Measurements from ENCODE around the gene LDLRAD4.

LDLRAD4 gene

GRCh38 chr18:13541621-13542519, 323.3 kb downstream of the LDLRAD4 start:
- Histone ChIP-seq H4K8ac (ENCODE audit: low read length) (no peak overlapping the region), H4K91ac (ENCODE audit: low read length) (no peak overlapping the region), H3K14ac (ENCODE audit: low read length in 2 of 2) (no peak overlapping the region), H2BK120ac (ENCODE audit: low read depth, low read length) (no peak overlapping the region), H3K4ac (ENCODE audit: low read depth in 1 of 2, low read length in 2 of 2) (no peak overlapping the region), H2AK5ac (ENCODE audit: low read length, severe bottlenecking) (no peak overlapping the region), H2BK12ac (ENCODE audit: low read length in 2 of 2) (no peak overlapping the region), H2BK5ac (ENCODE audit: low read depth, low read length, poor library complexity, severe bottlenecking) (no peak overlapping the region), H3K4me1 (ENCODE audit: control insufficient read depth, insufficient read depth, low read depth, low read length) (no peaks in the 10 kb centered on the region), H3K18ac (ENCODE audit: low read depth in 1 of 2, low read length in 2 of 2) (no peak overlapping the region), H3K36me3 (ENCODE audit: control insufficient read depth in 1 of 2, insufficient read depth in 2 of 2, low read depth in 1 of 2, low read length in 2 of 2) (no peaks in the 10 kb centered on the region), H3K9ac (ENCODE audit: low read length) (no peak overlapping the region), H3K27me3 (ENCODE audit: control insufficient read depth in 1 of 2, insufficient read depth in 1 of 2, low read length in 2 of 2) (peaks cover 3 to 11% of the 10 kb centered on the region in 2 experiments), H3K23ac (ENCODE audit: low read length in 2 of 2) (peak overlapping the region in 1 of 2 experiments; percentile 9), H3K4me3 (ENCODE audit: insufficient read depth in 1 of 2, low read depth in 1 of 2, low read length in 2 of 2) (no peak overlapping the region), H2BK15ac (ENCODE audit: low read depth, poor library complexity, severe bottlenecking) (no peak overlapping the region), H3K4me2 (ENCODE audit: low read length, poor library complexity, severe bottlenecking) (no peak overlapping the region), H3K9me3 (ENCODE audit: control insufficient read depth, low read length) (no peaks in the 10 kb centered on the region), H3K79me1 (replicated peaks; ENCODE audit: low read length, poor library complexity, severe bottlenecking) (no peaks in the 10 kb centered on the region), H2AFZ (ENCODE audit: low read depth, low read length) (no peak overlapping the region), H3K27ac (ENCODE audit: low read length, poor library complexity, severe bottlenecking) (no peak overlapping the region)
- WGBS, result 54% methylated on average over 12 of the region's 13 CpGs
- peak; percentile 14 for DNase-seq

DNA sequence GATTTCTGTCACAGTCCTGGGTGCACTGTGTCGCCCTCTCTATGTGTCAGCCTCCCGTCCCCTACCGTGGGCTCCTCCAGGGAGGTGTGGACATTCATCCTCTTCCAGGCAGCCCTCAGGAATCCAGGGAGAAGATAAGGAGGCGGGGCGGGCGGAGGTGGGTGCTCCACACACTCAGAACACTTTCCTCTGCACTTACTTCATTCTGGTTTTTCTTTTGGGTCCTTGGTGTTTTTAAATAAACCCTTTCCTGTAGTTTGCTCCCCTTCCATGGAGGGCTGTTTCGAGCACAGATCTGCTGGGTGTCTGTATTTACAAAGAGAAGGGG, 323.9 kb downstream of the LDLRAD4 start:
- H3K79me1 ChIP-seq (replicated peaks; ENCODE audit: low read length, poor library complexity, severe bottlenecking), result no peaks in the 10 kb centered on the region
- no peak overlapping the region for H2BK15ac ChIP-seq (ENCODE audit: low read depth, poor library complexity, severe bottlenecking)
- no peak overlapping the region for H2BK12ac ChIP-seq (ENCODE audit: low read length in 2 of 2)
- no peaks in the 10 kb centered on the region for H3K9me3 ChIP-seq (ENCODE audit: control insufficient read depth, low read length)
- no peak overlapping the region for H2BK120ac ChIP-seq (ENCODE audit: low read depth, low read length)
- no peak overlapping the region for H3K9ac ChIP-seq (ENCODE audit: low read length)
- H2BK5ac ChIP-seq (ENCODE audit: low read depth, low read length, poor library complexity, severe bottlenecking), result no peak overlapping the region
- peaks cover 3 to 15% of the 10 kb centered on the region in 2 experiments for H3K27me3 ChIP-seq (ENCODE audit: control insufficient read depth in 1 of 2, insufficient read depth in 1 of 2, low read length in 2 of 2)
- H3K27ac ChIP-seq (ENCODE audit: low read length, poor library complexity, severe bottlenecking), result no peak overlapping the region
- 55% methylated on average over 4 of the region's 7 CpGs for WGBS
- no peaks in the 10 kb centered on the region for H3K4me1 ChIP-seq (ENCODE audit: control insufficient read depth, insufficient read depth, low read depth, low read length)
- H3K36me3 ChIP-seq (ENCODE audit: control insufficient read depth in 1 of 2, insufficient read depth in 2 of 2, low read depth in 1 of 2, low read length in 2 of 2), result no peaks in the 10 kb centered on the region
- no peak overlapping the region for H3K23ac ChIP-seq (ENCODE audit: low read length in 2 of 2)
- no peak overlapping the region for H3K4ac ChIP-seq (ENCODE audit: low read depth in 1 of 2, low read length in 2 of 2)
- H3K14ac ChIP-seq (ENCODE audit: low read length in 2 of 2), result no peak overlapping the region
- H3K4me3 ChIP-seq (ENCODE audit: insufficient read depth in 1 of 2, low read depth in 1 of 2, low read length in 2 of 2), result no peak overlapping the region
- H2AFZ ChIP-seq (ENCODE audit: low read depth, low read length), result no peak overlapping the region
- no peak overlapping the region for H2AK5ac ChIP-seq (ENCODE audit: low read length, severe bottlenecking)
- no peak overlapping the region for H4K91ac ChIP-seq (ENCODE audit: low read length)
- no peak overlapping the region for H3K18ac ChIP-seq (ENCODE audit: low read depth in 1 of 2, low read length in 2 of 2)
- DNase-seq, result no peak
- H3K4me2 ChIP-seq (ENCODE audit: low read length, poor library complexity, severe bottlenecking), result no peak overlapping the region
- no peak overlapping the region for H4K8ac ChIP-seq (ENCODE audit: low read length)

DNA sequence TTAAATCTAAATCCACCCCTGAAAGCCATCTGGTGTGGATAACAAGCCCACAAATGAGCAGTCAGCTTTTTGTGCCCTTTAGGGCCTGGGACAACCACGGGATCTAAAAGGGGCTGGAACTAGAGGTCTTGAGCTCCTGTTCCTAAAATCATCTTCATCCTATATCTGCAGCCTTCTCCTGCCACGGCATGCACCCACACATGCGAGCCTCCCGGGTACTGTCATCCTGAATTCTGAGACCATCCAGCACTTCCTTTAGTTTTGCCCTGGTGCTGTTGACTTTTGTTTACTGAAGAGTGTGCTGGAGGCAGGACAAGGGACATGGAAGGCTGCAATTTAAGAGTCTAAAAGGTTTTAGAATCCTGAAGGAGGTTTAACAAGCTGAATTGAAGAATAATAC, 324.6 kb downstream of the LDLRAD4 start:
- H2AK5ac ChIP-seq (ENCODE audit: low read length, severe bottlenecking), result no peak overlapping the region
- H3K4me3 ChIP-seq (ENCODE audit: insufficient read depth in 1 of 2, low read depth in 1 of 2, low read length in 2 of 2), result no peak overlapping the region
- WGBS, result 49% methylated on average over 4 of the region's 4 CpGs
- no peak overlapping the region for H3K14ac ChIP-seq (ENCODE audit: low read length in 2 of 2)
- no peaks in the 10 kb centered on the region for H3K9me3 ChIP-seq (ENCODE audit: control insufficient read depth, low read length)
- H3K36me3 ChIP-seq (ENCODE audit: control insufficient read depth in 1 of 2, insufficient read depth in 2 of 2, low read depth in 1 of 2, low read length in 2 of 2), result no peaks in the 10 kb centered on the region
- H3K27ac ChIP-seq (ENCODE audit: low read length, poor library complexity, severe bottlenecking), result no peak overlapping the region
- H4K8ac ChIP-seq (ENCODE audit: low read length), result no peak overlapping the region
- no peak overlapping the region for H3K18ac ChIP-seq (ENCODE audit: low read depth in 1 of 2, low read length in 2 of 2)
- H4K91ac ChIP-seq (ENCODE audit: low read length), result no peak overlapping the region
- H3K4ac ChIP-seq (ENCODE audit: low read depth in 1 of 2, low read length in 2 of 2), result no peak overlapping the region
- DNase-seq, result no peak
- no peak overlapping the region for H2BK120ac ChIP-seq (ENCODE audit: low read depth, low read length)
- H3K27me3 ChIP-seq (ENCODE audit: control insufficient read depth in 1 of 2, insufficient read depth in 1 of 2, low read length in 2 of 2), result peaks cover 3 to 15% of the 10 kb centered on the region in 2 experiments
- H2BK5ac ChIP-seq (ENCODE audit: low read depth, low read length, poor library complexity, severe bottlenecking), result no peak overlapping the region
- H3K79me1 ChIP-seq (replicated peaks; ENCODE audit: low read length, poor library complexity, severe bottlenecking), result no peaks in the 10 kb centered on the region
- H3K23ac ChIP-seq (ENCODE audit: low read length in 2 of 2), result no peak overlapping the region
- H2BK15ac ChIP-seq (ENCODE audit: low read depth, poor library complexity, severe bottlenecking), result no peak overlapping the region
- H2AFZ ChIP-seq (ENCODE audit: low read depth, low read length), result no peak overlapping the region
- H3K9ac ChIP-seq (ENCODE audit: low read length), result no peak overlapping the region
- no peak overlapping the region for H2BK12ac ChIP-seq (ENCODE audit: low read length in 2 of 2)
- H3K4me1 ChIP-seq (ENCODE audit: control insufficient read depth, insufficient read depth, low read depth, low read length), result no peaks in the 10 kb centered on the region
- H3K4me2 ChIP-seq (ENCODE audit: low read length, poor library complexity, severe bottlenecking), result no peak overlapping the region

- no peak overlapping the region for H4K8ac ChIP-seq (ENCODE audit: low read length)
- no peak overlapping the region for H2BK12ac ChIP-seq (ENCODE audit: low read length in 2 of 2)
- H3K4ac ChIP-seq (ENCODE audit: low read depth in 1 of 2, low read length in 2 of 2), result no peak overlapping the region
- no peak for DNase-seq
- peak overlapping the region; percentile 76 for H4K91ac ChIP-seq (ENCODE audit: low read length)
- peaks cover 3 to 15% of the 10 kb centered on the region in 2 experiments for H3K27me3 ChIP-seq (ENCODE audit: control insufficient read depth in 1 of 2, insufficient read depth in 1 of 2, low read length in 2 of 2)
- no peaks in the 10 kb centered on the region for H3K79me1 ChIP-seq (replicated peaks; ENCODE audit: low read length, poor library complexity, severe bottlenecking)
- H2BK15ac ChIP-seq (ENCODE audit: low read depth, poor library complexity, severe bottlenecking), result no peak overlapping the region
- H2AK5ac ChIP-seq (ENCODE audit: low read length, severe bottlenecking), result no peak overlapping the region
- no peak overlapping the region for H3K27ac ChIP-seq (ENCODE audit: low read length, poor library complexity, severe bottlenecking)
- H3K23ac ChIP-seq (ENCODE audit: low read length in 2 of 2), result no peak overlapping the region
- 83% methylated on average over 25 of the region's 25 CpGs for WGBS
- no peaks in the 10 kb centered on the region for H3K9me3 ChIP-seq (ENCODE audit: control insufficient read depth, low read length)
- no peak overlapping the region for H3K14ac ChIP-seq (ENCODE audit: low read length in 2 of 2)
- no peak overlapping the region for H3K18ac ChIP-seq (ENCODE audit: low read depth in 1 of 2, low read length in 2 of 2)
- H2BK5ac ChIP-seq (ENCODE audit: low read depth, low read length, poor library complexity, severe bottlenecking), result no peak overlapping the region
- H3K4me3 ChIP-seq (ENCODE audit: insufficient read depth in 1 of 2, low read depth in 1 of 2, low read length in 2 of 2), result no peak overlapping the region
- H2AFZ ChIP-seq (ENCODE audit: low read depth, low read length), result no peak overlapping the region
- no peak overlapping the region for H2BK120ac ChIP-seq (ENCODE audit: low read depth, low read length)
- H3K4me1 ChIP-seq (ENCODE audit: control insufficient read depth, insufficient read depth, low read depth, low read length), result no peaks in the 10 kb centered on the region
- no peak overlapping the region for H3K4me2 ChIP-seq (ENCODE audit: low read length, poor library complexity, severe bottlenecking)
- H3K9ac ChIP-seq (ENCODE audit: low read length), result no peak overlapping the region
- H3K36me3 ChIP-seq (ENCODE audit: control insufficient read depth in 1 of 2, insufficient read depth in 2 of 2, low read depth in 1 of 2, low read length in 2 of 2), result no peaks in the 10 kb centered on the region
Observed at GRCh38 chr18:13543811-13544732, 325.5 kb downstream of the LDLRAD4 start.

All from mesenchymal stem cell (in vitro differentiated cells and primary cell).